ENCODE results near the gene STARD13.

GRCh38 chr13:33108620-33109019 is 176.9 kb downstream of the STARD13 start:
- TF ChIP-seq CTCF (IDR thresholded peaks at IDR 0.05) (no peak), EZH2 (IDR thresholded peaks at IDR 0.05) (no peak)
